GM23338 (cell line): ENCODE measurements around the gene PDE4B.

Source experiments
- EZH2 ChIP-seq: fragments of 200-600 bp; sonication (generic); IDR thresholded peaks from one replicate; pipeline ENCODE4 v1.8.0; 2017; ENCODE audit warnings: antibody characterized with exemption, mild to moderate bottlenecking, low read depth; ENCODE audit not compliant: unreplicated experiment
- TF ChIP-seq, protein P1 (sequence below), 2 experiments: fragments of 200-600 bp in 1 of 2; sonication (generic) in 1 of 2; conservative IDR thresholded peaks; 2 replicates each; pipeline versions ENCODE4 v1.5.1 to v1.6.1; 2016 to 2017; ENCODE audit warnings: antibody characterized with exemption in 2 of 2, low read depth in 2 of 2, mild to moderate bottlenecking in 2 of 2, moderate library complexity in 1 of 2

GRCh38 chr1:66041654-66042053 is 249.0 kb downstream of the PDE4B start:
- no peak for TF ChIP-seq EZH2
- TF ChIP-seq, protein P1, sequence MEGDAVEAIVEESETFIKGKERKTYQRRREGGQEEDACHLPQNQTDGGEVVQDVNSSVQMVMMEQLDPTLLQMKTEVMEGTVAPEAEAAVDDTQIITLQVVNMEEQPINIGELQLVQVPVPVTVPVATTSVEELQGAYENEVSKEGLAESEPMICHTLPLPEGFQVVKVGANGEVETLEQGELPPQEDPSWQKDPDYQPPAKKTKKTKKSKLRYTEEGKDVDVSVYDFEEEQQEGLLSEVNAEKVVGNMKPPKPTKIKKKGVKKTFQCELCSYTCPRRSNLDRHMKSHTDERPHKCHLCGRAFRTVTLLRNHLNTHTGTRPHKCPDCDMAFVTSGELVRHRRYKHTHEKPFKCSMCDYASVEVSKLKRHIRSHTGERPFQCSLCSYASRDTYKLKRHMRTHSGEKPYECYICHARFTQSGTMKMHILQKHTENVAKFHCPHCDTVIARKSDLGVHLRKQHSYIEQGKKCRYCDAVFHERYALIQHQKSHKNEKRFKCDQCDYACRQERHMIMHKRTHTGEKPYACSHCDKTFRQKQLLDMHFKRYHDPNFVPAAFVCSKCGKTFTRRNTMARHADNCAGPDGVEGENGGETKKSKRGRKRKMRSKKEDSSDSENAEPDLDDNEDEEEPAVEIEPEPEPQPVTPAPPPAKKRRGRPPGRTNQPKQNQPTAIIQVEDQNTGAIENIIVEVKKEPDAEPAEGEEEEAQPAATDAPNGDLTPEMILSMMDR (conservative IDR thresholded peaks at IDR 0.05; ENCODE audit: low read depth in 2 of 2), result no peak
